Aorta (tissue), 5 donors: ENCODE data around the gene EML1. TPM values are rescaled to one million over a fixed set of nuclear protein-coding genes. Genes with fewer than 3 reads are reported as not detected.

Experiments used
- ATAC-seq: fragments of 200-7000 bp; cut with Tn5 transposase; one replicate; pipeline ENCODE4 v1.9.1; 2022; ENCODE audit warnings: moderate library complexity; ENCODE audit not compliant: low FRiP score
- DNase-seq, 2 donors: peaks; one replicate each; pipeline ENCODE4 v3.0.0-alpha.2; 2020
- H3K27ac ChIP-seq, 2 donors: one replicate each; pipeline ENCODE4 v1.5.1; 2013; ENCODE audit warnings: low read length in 2 of 2, mild to moderate bottlenecking in 2 of 2, moderate library complexity in 2 of 2, control low read depth in 1 of 2, inconsistent platforms in 1 of 2, low read depth in 1 of 2
- H3K27me3 ChIP-seq, 2 donors: one replicate each; pipeline ENCODE4 v1.6.1; 2013; ENCODE audit warnings: control low read depth in 1 of 2, low read length in 1 of 2, mild to moderate bottlenecking in 1 of 2, moderate library complexity in 1 of 2; ENCODE audit not compliant: insufficient read depth in 2 of 2, control insufficient read depth in 1 of 2
- H3K36me3 ChIP-seq, 2 donors: one replicate each; pipeline ENCODE4 v1.6.1; 2013; ENCODE audit warnings: control low read depth in 1 of 2, low read length in 1 of 2, mild to moderate bottlenecking in 1 of 2; ENCODE audit not compliant: insufficient read depth in 2 of 2, control insufficient read depth in 1 of 2
- H3K4me1 ChIP-seq, 2 donors: one replicate each; pipeline ENCODE4 v1.6.1; 2013; ENCODE audit warnings: low read length in 2 of 2, control low read depth in 1 of 2, mild to moderate bottlenecking in 1 of 2, moderate library complexity in 1 of 2; ENCODE audit not compliant: insufficient read depth in 2 of 2, control insufficient read depth in 1 of 2
- H3K4me3 ChIP-seq, 2 donors: one replicate each; pipeline ENCODE4 v1.5.1; 2013; ENCODE audit warnings: low read length in 2 of 2, control low read depth in 1 of 2, mild to moderate bottlenecking in 1 of 2
- H3K9me3 ChIP-seq: one replicate; pipeline ENCODE4 v1.6.1; 2013; ENCODE audit warnings: mild to moderate bottlenecking, low read length; ENCODE audit not compliant: control insufficient read depth
- WGBS, 2 donors: extraction: QIAGEN DNeasy Blood & Tissue Kit; methylation state at CpG; one replicate each; pipeline ENCODE4 v1.1.7; 2013; 5-methylcytosine and 5-hydroxymethylcytosine counted together
- intact Hi-C, 2 donors: fragments of 100-400 bp; cut with DNase I; formaldehyde crosslinking; loops; one replicate each; pipeline versions ENCODE4 v1.14.2 to v1.15.0; 2022
- polyA plus RNA-seq, 2 donors: library from polyadenylated mRNA; stranded (reverse); fragments of 200-250 nt; gene quantifications; one replicate each; pipeline ENCODE4 v1.2.3, GENCODE V29; 2013
- total RNA-seq, 2 donors: library from RNA; stranded (reverse); fragmentation: NEBNext Ultra II Directional; extraction: Animal tissue kit (Norgen Biotek cat#: 25700); gene quantifications; one replicate each; pipeline ENCODE4 v1.2.1, GENCODE V29; 2021
- donor health status: healthy with polysubstance abuse.
- donor health status: Bipolar disorder and iron deficiency.
- donor health status: DM: no; HTN: no; CAD: no.
- donor health status: DM: no; HTN: no; CAD: no.
- donor health status: DM: yes; HTN: yes; CAD: no.

Gene EML1
- total and polyA plus RNA-seq, 4 donors: 4.8 to 62.0 (median 36.6) TPM

DNA sequence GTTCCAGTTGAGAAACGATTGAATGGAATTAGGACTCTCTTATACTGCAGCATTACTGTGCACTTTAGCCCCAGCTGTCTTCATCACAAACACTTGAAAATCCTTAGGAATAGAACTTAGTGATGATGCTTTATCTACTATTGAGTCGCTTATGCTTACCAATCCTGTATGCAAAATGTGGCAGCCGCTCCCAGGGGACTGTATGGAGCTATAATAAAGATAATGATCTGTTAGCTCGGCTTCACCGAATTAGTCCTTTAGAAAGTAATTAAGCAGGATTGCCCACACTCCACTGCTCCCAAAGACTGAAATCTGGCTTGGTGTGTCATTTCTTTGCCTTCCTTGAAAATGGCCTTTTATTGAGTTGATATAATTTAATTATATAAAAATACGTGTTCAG, 10.6 kb downstream of the EML1 start:
- 86 to 89% methylated on average over 6 of the region's 6 CpGs for WGBS, 2 donors
- DNase-seq: no peak
- H3K4me3 ChIP-seq: no peak overlapping the region
- no peak for ATAC-seq
- H3K27ac ChIP-seq: no peak overlapping the region
- intact Hi-C loops: no loop called here
- H3K36me3 ChIP-seq: no peaks in the 10 kb centered on the region
- no peaks in the 10 kb centered on the region for H3K4me1 ChIP-seq
- H3K9me3 ChIP-seq: no peaks in the 10 kb centered on the region
- H3K27me3 ChIP-seq: no peaks in the 10 kb centered on the region

DNA sequence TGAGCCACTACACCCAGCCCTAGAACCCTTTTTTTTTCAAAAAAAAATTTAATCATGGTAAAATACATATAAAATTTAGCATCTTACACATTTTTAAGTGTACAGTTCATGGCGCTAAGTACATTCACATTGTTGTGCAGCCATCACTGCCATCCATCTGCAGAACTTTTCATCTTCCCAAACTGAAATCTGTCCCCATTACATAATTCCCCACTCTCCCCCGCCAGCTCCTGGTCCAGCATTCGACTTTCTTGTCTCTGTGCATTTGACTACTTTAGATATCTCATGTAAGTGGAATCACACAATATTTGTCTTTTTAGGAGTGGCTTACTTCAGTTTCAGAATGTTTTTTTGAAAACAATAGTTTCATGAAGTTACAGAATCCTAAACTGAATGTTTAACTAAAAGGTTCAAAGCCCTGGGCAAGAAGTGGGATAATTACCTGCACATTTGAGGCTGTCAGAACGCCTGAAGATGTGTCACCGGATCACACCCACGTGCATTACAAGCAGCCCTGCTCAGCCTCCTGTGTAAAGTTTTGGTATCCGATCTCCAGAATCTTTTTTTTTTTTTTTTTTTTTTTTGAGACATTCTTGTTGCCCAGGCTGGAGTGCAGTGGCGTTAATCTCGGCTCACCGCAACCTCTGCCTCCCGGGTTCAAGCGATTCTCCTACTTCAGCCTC, 12.7 kb downstream of the EML1 start:
- H3K4me3 ChIP-seq: no peak overlapping the region
- 95% methylated on average over 12 of the region's 12 CpGs for WGBS, 2 donors
- H3K27ac ChIP-seq: no peak overlapping the region
- no peaks in the 10 kb centered on the region for H3K27me3 ChIP-seq
- H3K4me1 ChIP-seq: no peaks in the 10 kb centered on the region
- no peaks in the 10 kb centered on the region for H3K9me3 ChIP-seq
- H3K36me3 ChIP-seq: no peaks in the 10 kb centered on the region
- DNase-seq (no peak), ATAC-seq (no peak)
- intact Hi-C loops: no loop called here

DNA sequence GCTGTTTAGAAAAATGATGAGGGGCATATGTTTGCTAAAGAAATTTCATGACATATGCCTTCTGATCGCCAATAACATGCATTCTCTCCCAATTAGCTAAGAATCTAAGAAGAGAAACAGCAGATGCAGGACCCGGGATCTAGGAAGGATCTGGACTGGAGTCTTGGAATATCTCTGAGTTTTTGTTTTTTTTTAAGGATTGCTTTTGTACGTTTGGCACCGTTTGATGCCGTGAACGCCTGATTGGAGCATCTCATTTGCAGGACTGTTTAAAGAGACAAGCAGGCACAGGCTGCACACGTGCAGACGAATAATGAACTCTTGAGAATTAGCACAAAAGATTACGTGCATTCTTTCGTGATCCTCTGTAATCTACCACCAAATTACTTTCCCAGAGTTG, 13.6 kb downstream of the EML1 start:
- no peak overlapping the region for H3K27ac ChIP-seq
- intact Hi-C loops: no loop called here
- H3K4me1 ChIP-seq: no peaks in the 10 kb centered on the region
- H3K27me3 ChIP-seq: no peaks in the 10 kb centered on the region
- no peak for DNase-seq
- H3K36me3 ChIP-seq: no peaks in the 10 kb centered on the region
- H3K4me3 ChIP-seq: no peak overlapping the region
- H3K9me3 ChIP-seq: no peaks in the 10 kb centered on the region
- no peak for ATAC-seq
- 53 to 65% methylated on average over 10 of the region's 10 CpGs for WGBS, 2 donors

DNA sequence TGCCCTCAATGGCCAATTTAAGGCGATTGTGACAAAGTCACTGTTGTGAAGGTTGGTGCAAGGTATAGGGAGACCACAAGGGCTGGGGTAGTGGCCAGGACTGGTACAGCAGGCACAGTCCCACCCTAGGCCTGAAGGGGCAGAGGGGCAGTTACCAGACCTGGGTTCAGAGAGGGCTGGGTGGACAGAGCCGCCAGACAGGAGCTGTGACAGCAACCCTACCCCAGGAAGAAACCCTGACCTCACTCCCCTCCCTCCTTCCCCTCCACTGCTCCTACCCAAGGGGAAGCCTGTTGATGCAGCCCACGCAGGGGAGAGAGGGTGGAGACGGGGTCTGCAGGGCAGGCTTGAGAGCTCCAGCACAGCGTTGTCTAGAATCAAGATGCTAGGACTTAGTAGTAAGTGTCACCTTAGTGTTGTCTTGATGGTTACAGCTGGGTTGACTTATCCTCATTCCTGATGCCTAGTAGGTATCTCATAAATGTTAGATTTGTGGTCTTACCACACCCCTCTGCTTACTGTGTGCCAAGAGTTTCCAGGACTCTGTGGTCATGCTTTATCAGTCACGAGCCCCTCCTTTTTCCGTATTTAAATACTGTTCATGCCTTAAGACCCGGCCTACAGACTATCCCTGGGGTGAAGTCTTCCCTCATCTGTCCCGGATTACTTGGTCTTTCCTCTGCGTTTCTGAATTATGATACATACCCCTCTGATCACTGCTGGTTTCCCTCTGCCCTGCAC, 14.4 kb downstream of the EML1 start:
- Histone ChIP-seq H3K4me3 (no peak overlapping the region), H3K4me1 (no peaks in the 10 kb centered on the region)
- 89 to 95% methylated on average over 9 to 10 of the region's 10 CpGs for WGBS, 2 donors

DNA sequence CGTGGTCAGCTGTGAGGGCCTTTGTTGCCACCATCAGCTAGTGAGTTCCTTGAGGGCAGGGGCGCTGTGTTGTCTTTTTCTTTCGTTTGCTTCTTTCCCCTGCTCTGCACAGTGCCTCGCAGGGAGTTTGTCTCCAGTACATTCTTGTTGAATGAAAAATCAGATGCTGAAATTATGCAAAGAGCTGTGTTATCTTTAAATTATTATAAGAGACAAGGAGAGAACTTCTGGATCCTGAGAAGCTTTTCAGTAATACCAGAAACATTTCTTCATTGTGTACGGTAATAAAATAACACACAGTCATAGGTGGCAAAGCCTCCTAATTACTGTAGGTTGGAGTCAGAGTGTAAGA, 14.9 kb downstream of the EML1 start:
- H3K36me3 ChIP-seq: no peaks in the 10 kb centered on the region
- peak; percentile 5 for ATAC-seq
- intact Hi-C loops: no loop called here
- no peaks in the 10 kb centered on the region for H3K27me3 ChIP-seq
- no peak for DNase-seq
- no peaks in the 10 kb centered on the region for H3K9me3 ChIP-seq
- 83 to 95% methylated on average over 5 of the region's 5 CpGs for WGBS, 2 donors
- no peak overlapping the region for H3K27ac ChIP-seq
- no peak overlapping the region for H3K4me3 ChIP-seq
- H3K4me1 ChIP-seq: no peaks in the 10 kb centered on the region

More for the DNA sequence above, 14.4 kb downstream of the EML1 start:
- ATAC-seq (peak; percentile 16), DNase-seq (no peak)
- intact Hi-C loops: no loop called here
- H3K27ac ChIP-seq: no peak overlapping the region
- H3K9me3 ChIP-seq: no peaks in the 10 kb centered on the region
- H3K27me3 ChIP-seq: no peaks in the 10 kb centered on the region
- H3K36me3 ChIP-seq: no peaks in the 10 kb centered on the region

DNA sequence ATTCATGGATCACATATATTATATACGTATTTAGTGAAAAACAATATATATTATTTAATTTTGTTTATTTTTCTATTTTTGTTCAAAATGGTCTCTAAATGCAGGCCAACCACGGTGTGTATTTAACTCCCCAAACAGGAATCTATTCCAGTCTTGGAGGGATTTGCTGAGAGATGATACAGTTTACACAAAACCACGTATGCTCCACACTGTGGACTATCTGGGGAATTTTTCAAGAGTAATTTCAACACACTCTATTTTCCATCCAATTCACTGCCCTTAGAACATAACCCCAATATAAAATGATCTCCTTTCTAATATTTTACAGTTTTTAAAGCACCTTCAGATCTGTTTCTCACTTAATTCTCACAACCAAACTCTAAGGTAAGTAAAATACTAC, 15.3 kb downstream of the EML1 start:
- Histone ChIP-seq H3K4me1 (no peaks in the 10 kb centered on the region), H3K27ac (no peak overlapping the region), H3K36me3 (no peaks in the 10 kb centered on the region), H3K27me3 (no peaks in the 10 kb centered on the region), H3K4me3 (no peak overlapping the region), H3K9me3 (no peaks in the 10 kb centered on the region)
- ATAC-seq: no peak
- 80 to 88% methylated on average over 3 of the region's 3 CpGs for WGBS, 2 donors
- no peak for DNase-seq
- intact Hi-C loops: no loop called here

DNA sequence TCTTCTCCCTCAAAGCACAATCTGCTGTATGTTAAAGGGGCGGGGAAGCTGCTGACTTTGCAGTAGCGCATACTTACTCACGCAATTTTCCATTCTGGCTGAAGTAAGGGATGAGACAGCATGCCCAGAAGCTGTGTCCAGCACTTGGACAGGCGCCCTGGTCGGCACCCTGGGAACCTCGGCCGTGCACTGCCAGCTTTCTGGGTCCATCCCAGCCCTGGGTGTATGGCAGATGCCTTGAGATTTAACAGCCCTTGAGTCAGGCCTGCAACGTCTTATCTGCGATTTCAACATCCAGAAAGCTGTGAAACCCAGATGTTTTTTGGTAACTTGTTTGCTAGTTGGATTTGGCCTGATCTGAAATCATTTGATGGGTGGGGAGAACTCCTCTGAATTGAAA, 16.1 kb downstream of the EML1 start:
- intact Hi-C loops: no loop called here
- Histone ChIP-seq H3K4me3 (no peak overlapping the region), H3K4me1 (no peaks in the 10 kb centered on the region), H3K27ac (peak overlapping the region in 1 of 2 donors; percentile 29), H3K36me3 (no peaks in the 10 kb centered on the region), H3K27me3 (no peaks in the 10 kb centered on the region), H3K9me3 (no peaks in the 10 kb centered on the region)
- ATAC-seq: peak; percentile 75
- peak; percentile 66 to 87 for DNase-seq
- 47 to 65% methylated on average over 9 of the region's 9 CpGs for WGBS, 2 donors

DNA sequence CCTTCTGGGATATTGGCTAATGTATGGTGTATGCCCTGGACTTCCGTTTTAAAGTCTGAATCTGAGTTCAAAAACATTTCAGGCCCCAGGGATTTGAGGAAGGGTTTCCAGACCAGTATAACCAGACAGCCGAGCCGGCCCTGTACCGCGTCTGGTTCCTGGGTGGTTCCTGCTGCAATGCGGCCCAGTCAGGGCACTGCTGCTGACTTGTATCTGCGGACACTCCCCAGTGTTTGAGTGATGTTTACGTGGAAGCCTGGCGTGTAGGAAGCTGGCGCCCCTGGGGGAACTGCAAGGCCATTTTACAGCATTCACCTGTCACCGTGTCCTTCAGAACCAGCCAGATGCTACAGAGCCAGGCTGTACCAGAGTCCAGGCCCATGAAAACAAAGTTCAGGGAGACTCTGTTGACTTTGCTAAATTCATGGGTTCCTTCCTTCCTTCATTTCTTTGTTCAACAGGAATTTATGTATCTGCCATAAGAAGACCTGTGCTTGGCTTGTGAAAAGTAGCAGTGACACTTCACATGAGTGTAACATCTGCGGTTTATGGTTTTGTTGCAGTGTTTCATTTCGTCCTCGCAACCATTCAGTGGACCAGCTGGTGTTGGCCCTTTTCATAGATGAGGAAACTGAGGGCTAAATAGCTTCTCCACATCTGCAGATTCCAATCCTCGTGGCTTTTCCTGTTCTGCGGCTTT, 16.8 kb downstream of the EML1 start:
- WGBS, 2 donors: 80 to 94% methylated on average over 16 of the region's 16 CpGs
- Histone ChIP-seq H3K36me3 (no peaks in the 10 kb centered on the region), H3K27me3 (no peaks in the 10 kb centered on the region), H3K4me3 (no peak overlapping the region), H3K9me3 (no peaks in the 10 kb centered on the region), H3K27ac (no peak overlapping the region), H3K4me1 (no peaks in the 10 kb centered on the region)
- ATAC-seq (peak; percentile 39), DNase-seq (no peak)
- intact Hi-C loops: loop anchor here in 1 of 2 donors (2.0 kb wide), 1 partner anchor 29 kb away; no protein-coding TSS in a partner anchor
